Smooth muscle cell (in vitro differentiated cells): ENCODE results near the gene ZGRF1. TPM values are rescaled to one million over a fixed set of nuclear protein-coding genes. Genes with fewer than 3 reads are reported as not detected.

Source experiments
- DNase-seq: peaks from one replicate; lab custom pipeline; 2025; ENCODE audit not compliant: unreplicated experiment; lab: John Stamatoyannopoulos, UW
- H2AFZ ChIP-seq: fragments of 200-600 bp; sonication (generic); 2 replicates; pipeline ENCODE4 v1.6.0; 2016; ENCODE audit warnings: antibody characterized with exemption, low read depth, mild to moderate bottlenecking
- H3F3A ChIP-seq: fragments of 200-600 bp; sonication (generic); 2 replicates; pipeline ENCODE4 v1.6.0; 2017; ENCODE audit warnings: antibody characterized with exemption, low read depth
- H3K27ac ChIP-seq: fragments of 200-600 bp; sonication (generic); 2 replicates; pipeline ENCODE4 v1.5.1; 2016; ENCODE audit warnings: low read depth, mild to moderate bottlenecking
- H3K27me3 ChIP-seq: fragments of 200-600 bp; sonication (generic); 2 replicates; pipeline ENCODE4 v1.6.1; 2016; ENCODE audit warnings: low read depth, mild to moderate bottlenecking
- H3K36me3 ChIP-seq: fragments of 200-600 bp; sonication (generic); 2 replicates; pipeline ENCODE4 v1.5.1; 2016; ENCODE audit warnings: low read depth
- H3K4me1 ChIP-seq: fragments of 200-600 bp; sonication (generic); 2 replicates; pipeline ENCODE4 v1.5.1; 2016; ENCODE audit warnings: low read depth
- H3K4me2 ChIP-seq: fragments of 200-600 bp; sonication (generic); 2 replicates; pipeline ENCODE4 v1.6.0; 2016; ENCODE audit warnings: mild to moderate bottlenecking
- H3K4me3 ChIP-seq: fragments of 200-600 bp; sonication (generic); 2 replicates; pipeline ENCODE4 v1.5.1; 2016; ENCODE audit warnings: mild to moderate bottlenecking
- H3K79me2 ChIP-seq: fragments of 200-600 bp; sonication (generic); 2 replicates; pipeline ENCODE4 v1.6.0; 2016; ENCODE audit warnings: low read depth, mild to moderate bottlenecking
- H3K9ac ChIP-seq: fragments of 200-600 bp; sonication (generic); 2 replicates; pipeline ENCODE4 v1.6.0; 2016; ENCODE audit warnings: low read depth
- H3K9me3 ChIP-seq: fragments of 200-600 bp; sonication (generic); replicated peaks from 2 replicates; pipeline ENCODE4 v1.5.1; 2016; ENCODE audit warnings: low read depth
- H4K20me1 ChIP-seq: fragments of 200-600 bp; sonication (generic); 2 replicates; pipeline ENCODE4 v1.6.0; 2016; ENCODE audit warnings: low read depth
- CTCF ChIP-seq: fragments of 200-600 bp; sonication (generic); IDR thresholded peaks from 2 replicates; pipeline ENCODE4 v1.5.1; 2017; ENCODE audit warnings: borderline replicate concordance, mild to moderate bottlenecking, antibody characterized with exemption; ENCODE audit not compliant: insufficient read depth, poor library complexity, severe bottlenecking
- WGBS: methylation state at CpG from one replicate; pipeline ENCODE4 v1.1.7; 2016; ENCODE audit warnings: low lambda C conversion rate; 5-methylcytosine and 5-hydroxymethylcytosine counted together
- polyA plus RNA-seq: library from polyadenylated mRNA; unstranded; fragments of >200 nt; fragmentation: Nextera tagmentation; extraction: Ambion mirVana; gene quantifications from 2 replicates; pipeline ENCODE4 v1.2.1, GENCODE V29; 2016
- total RNA-seq: library from RNA; depleted of rRNA; stranded (reverse); fragments of >200 nt; gene quantifications from 2 replicates; pipeline ENCODE4 v1.2.3, GENCODE V29; 2014

ZGRF1 gene
- total and polyA plus RNA-seq, 2 experiments from 2014 or later = 3.3 to 7.9 TPM

GRCh38 chr4:112642526-112642925, 5.8 kb upstream of the ZGRF1 start:
- Histone ChIP-seq H3K4me1 (peaks cover 7% of the 10 kb centered on the region), H3F3A (no peaks in the 10 kb centered on the region), H3K27ac (no peak overlapping the region), H3K4me2 (no peak overlapping the region), H2AFZ (no peak overlapping the region), H3K9me3 (no peaks in the 10 kb centered on the region), H3K27me3 (no peaks in the 10 kb centered on the region), H3K36me3 (peaks cover under 1% of the 10 kb centered on the region), H3K79me2 (peaks cover 29% of the 10 kb centered on the region), H4K20me1 (no peaks in the 10 kb centered on the region), H3K4me3 (no peak overlapping the region), H3K9ac (no peak overlapping the region)
- WGBS = 95% methylated on average over 2 of the region's 2 CpGs
- no peak for TF ChIP-seq CTCF
- no peak for DNase-seq

GRCh38 chr4:112637552-112637866, 800 bp upstream of the ZGRF1 start:
- no peaks in the 10 kb centered on the region for H3K27me3 ChIP-seq
- H3K36me3 ChIP-seq = no peaks in the 10 kb centered on the region
- WGBS = 3% methylated on average over 8 of the region's 8 CpGs
- H2AFZ ChIP-seq = peak overlapping the region; percentile 81
- H3K4me3 ChIP-seq = peak overlapping the region; percentile 82
- peaks cover 15% of the 10 kb centered on the region for H3K4me1 ChIP-seq
- no peaks in the 10 kb centered on the region for H3K9me3 ChIP-seq
- H3F3A ChIP-seq = no peaks in the 10 kb centered on the region
- no peaks in the 10 kb centered on the region for H4K20me1 ChIP-seq
- H3K79me2 ChIP-seq = peaks cover 39% of the 10 kb centered on the region
- TF ChIP-seq CTCF = no peak
- peak overlapping the region; percentile 91 for H3K9ac ChIP-seq
- DNase-seq = no peak
- H3K27ac ChIP-seq = peak overlapping the region; percentile 94
- peak overlapping the region; percentile 88 for H3K4me2 ChIP-seq

- no peaks in the 10 kb centered on the region for H3K9me3 ChIP-seq
- peaks cover 15% of the 10 kb centered on the region for H3K4me1 ChIP-seq
- no peak overlapping the region for H3K4me2 ChIP-seq
- no peaks in the 10 kb centered on the region for H3F3A ChIP-seq
- H3K79me2 ChIP-seq = peaks cover 19% of the 10 kb centered on the region
- no peaks in the 10 kb centered on the region for H3K36me3 ChIP-seq
- no peaks in the 10 kb centered on the region for H4K20me1 ChIP-seq
- no peak overlapping the region for H2AFZ ChIP-seq
- no peaks in the 10 kb centered on the region for H3K27me3 ChIP-seq
- no peak overlapping the region for H3K27ac ChIP-seq
- no peak overlapping the region for H3K9ac ChIP-seq
- peak; percentile 47 for TF ChIP-seq CTCF
- no peak for DNase-seq
- 41% methylated on average over 4 of the region's 4 CpGs for WGBS
- H3K4me3 ChIP-seq = no peak overlapping the region
These were observed 3.1 kb downstream of the ZGRF1 start for GRCh38 chr4:112633477-112634235.

- no peak for TF ChIP-seq CTCF
- no peaks in the 10 kb centered on the region for H3K9me3 ChIP-seq
- H2AFZ ChIP-seq = no peak overlapping the region
- no peak overlapping the region for H3K4me2 ChIP-seq
- no peaks in the 10 kb centered on the region for H3K36me3 ChIP-seq
- no peaks in the 10 kb centered on the region for H3K79me2 ChIP-seq
- no peaks in the 10 kb centered on the region for H3K27me3 ChIP-seq
- no peaks in the 10 kb centered on the region for H4K20me1 ChIP-seq
- no peak overlapping the region for H3K9ac ChIP-seq
- H3K4me1 ChIP-seq = no peaks in the 10 kb centered on the region
- no peak overlapping the region for H3K27ac ChIP-seq
- 59% methylated on average over 4 of the region's 4 CpGs for WGBS
- H3F3A ChIP-seq = no peaks in the 10 kb centered on the region
- no peak overlapping the region for H3K4me3 ChIP-seq
- no peak for DNase-seq
These were observed 10.5 kb downstream of the ZGRF1 start for GRCh38 chr4:112626228-112626627.
